ENCODE measurements around the gene ANKRD11. TPM values are rescaled to one million over a fixed set of nuclear protein-coding genes. Genes with fewer than 3 reads are reported as not detected.

Gene ANKRD11
- total and polyA plus RNA-seq, 7 donors: 30.6 to 161 (median 42.8) TPM

DNA sequence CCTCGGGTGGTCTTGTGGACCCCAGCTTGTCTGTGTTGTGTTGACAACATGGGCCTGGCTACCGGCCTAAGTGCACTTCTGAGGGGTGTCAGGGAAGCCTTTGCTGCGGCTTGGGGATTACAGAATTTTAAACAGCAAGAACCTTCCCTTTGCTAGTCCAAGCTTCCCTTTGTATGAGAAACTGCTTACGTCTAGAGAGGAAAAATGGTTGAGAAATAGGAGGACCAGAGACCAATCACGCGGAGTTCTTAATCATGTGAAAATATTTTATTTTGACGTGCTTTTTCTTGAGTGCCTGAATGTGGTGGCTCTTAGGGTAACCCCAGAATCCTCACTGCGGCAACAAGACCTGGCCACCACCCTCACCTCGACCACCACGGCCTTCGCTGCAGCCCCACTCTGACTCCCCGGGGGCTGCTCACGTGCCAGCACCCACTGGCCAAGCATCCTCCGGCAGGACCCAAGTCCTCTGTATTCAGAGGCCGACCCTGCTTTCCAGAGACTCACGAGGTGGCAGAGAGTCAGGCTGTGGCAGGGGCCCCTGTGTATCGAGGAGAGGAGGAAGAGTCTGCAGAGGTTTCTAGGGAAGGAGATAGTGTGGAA is 191.6 kb downstream of the ANKRD11 start:
- Histone ChIP-seq H3K9me3 (no peaks in the 10 kb centered on the region), H3K4me3 (no peak overlapping the region), H3K27ac (peak overlapping the region; percentile 82 to 92 (median 84)), H3K27me3 (no peaks in the 10 kb centered on the region), H3K36me3 (peaks cover 0 to 10% (median 0%) of the 10 kb centered on the region in 4 donors), H3K4me1 (peaks cover 0 to 60% (median 51%) of the 10 kb centered on the region in 4 donors)
- TF ChIP-seq EP300 (IDR thresholded peaks at IDR 0.05): no peak
- no peak for TF ChIP-seq CTCF (IDR thresholded peaks at IDR 0.05)
- DNase-seq: no peak
- intact Hi-C loops (cut with DNase I): no loop called here
- whole genome bisulfite sequencing, 2 donors: 90 to 91% methylated on average over 17 of the region's 17 CpGs

DNA sequence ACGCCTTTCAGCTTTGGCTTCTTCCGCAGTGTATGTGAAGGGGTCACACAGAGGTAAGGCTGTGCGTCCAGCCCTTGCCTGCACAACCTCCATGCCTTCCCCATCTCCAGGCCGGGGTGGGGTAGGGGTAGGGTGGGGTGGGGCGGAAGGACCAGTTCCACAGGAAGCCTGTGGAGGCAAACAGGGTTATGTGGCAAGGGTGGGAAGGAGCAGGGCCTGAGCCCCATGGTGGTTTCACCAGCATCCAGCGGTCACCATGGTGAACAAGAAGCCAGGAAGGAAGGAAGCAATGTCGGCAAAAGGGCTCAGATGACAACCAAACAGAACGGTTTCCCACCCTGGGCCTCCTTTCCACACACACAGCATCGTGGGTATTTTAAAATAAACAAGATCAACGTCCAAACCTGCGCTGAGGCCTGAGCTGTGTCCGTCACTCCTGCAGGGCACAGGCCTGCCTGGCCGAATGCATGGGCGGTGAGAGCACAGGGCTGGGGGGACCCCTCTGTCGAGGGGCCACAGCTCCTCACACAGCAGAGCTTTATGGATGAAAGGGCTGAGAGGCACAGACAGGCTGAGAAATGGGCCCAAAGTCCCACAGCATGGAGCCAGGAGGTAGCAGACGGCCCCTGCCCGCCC is 192.3 kb downstream of the ANKRD11 start:
- intact Hi-C loops (cut with DNase I): no loop called here
- Histone ChIP-seq H3K27ac (peak overlapping the region; percentile 82 to 92 (median 84)), H3K9me3 (no peaks in the 10 kb centered on the region), H3K4me3 (no peak overlapping the region), H3K4me1 (peaks cover 0 to 63% (median 54%) of the 10 kb centered on the region in 4 donors), H3K27me3 (no peaks in the 10 kb centered on the region), H3K36me3 (peaks cover 0 to 3% (median 0%) of the 10 kb centered on the region in 4 donors)
- DNase-seq: no peak
- WGBS, 2 donors: 74 to 83% methylated on average over 17 of the region's 17 CpGs
- TF ChIP-seq CTCF (IDR thresholded peaks at IDR 0.05) (no peak), EP300 (IDR thresholded peaks at IDR 0.05) (no peak), POLR2AphosphoS5 (IDR thresholded peaks at IDR 0.05) (no peak), POLR2A (IDR thresholded peaks at IDR 0.05) (no peak)

GRCh38 chr16:89297156-89297874 is 193.0 kb downstream of the ANKRD11 start:
- intact Hi-C loops (cut with DNase I): no loop called here
- no peak overlapping the region for H3K4me3 ChIP-seq
- no peaks in the 10 kb centered on the region for H3K36me3 ChIP-seq
- H3K4me1 ChIP-seq: peaks cover 0 to 61% (median 54%) of the 10 kb centered on the region in 4 donors
- TF ChIP-seq POLR2A (IDR thresholded peaks at IDR 0.05): no peak
- no peak for TF ChIP-seq POLR2AphosphoS5 (IDR thresholded peaks at IDR 0.05)
- no peak for TF ChIP-seq CTCF (IDR thresholded peaks at IDR 0.05)
- TF ChIP-seq EP300 (IDR thresholded peaks at IDR 0.05): peak in 1 of 4 donors; percentile 7
- peak overlapping the region; percentile 82 to 92 (median 84) for H3K27ac ChIP-seq
- H3K9me3 ChIP-seq: no peaks in the 10 kb centered on the region
- no peak for DNase-seq
- no peaks in the 10 kb centered on the region for H3K27me3 ChIP-seq
- 86 to 90% methylated on average over 27 of the region's 27 CpGs for WGBS, 2 donors

DNA sequence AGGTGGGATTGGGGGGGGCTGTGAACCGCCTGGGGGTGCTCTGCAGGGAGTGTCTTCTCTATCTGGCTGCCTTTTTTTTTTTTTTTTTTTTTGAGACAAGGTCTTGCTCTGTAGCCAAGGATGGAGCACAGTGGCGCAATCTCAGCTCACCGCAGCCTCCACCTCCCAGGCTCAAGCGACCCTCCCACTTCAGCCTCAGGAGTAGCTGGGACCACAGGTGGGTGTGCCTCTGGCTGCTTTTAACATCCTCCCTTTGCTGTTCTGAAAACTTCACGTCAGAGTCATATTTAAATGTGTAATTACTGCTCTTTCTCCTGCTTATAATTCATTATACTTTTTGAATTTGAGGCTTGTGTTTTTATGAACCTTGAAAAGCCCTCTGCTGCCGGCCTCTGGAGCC is 194.4 kb downstream of the ANKRD11 start:
- H3K4me1 ChIP-seq: peaks cover 0 to 47% (median 40%) of the 10 kb centered on the region in 4 donors
- H3K27ac ChIP-seq: no peak overlapping the region
- no peak for DNase-seq
- no peaks in the 10 kb centered on the region for H3K9me3 ChIP-seq
- intact Hi-C loops (cut with DNase I): no loop called here
- TF ChIP-seq POLR2A (IDR thresholded peaks at IDR 0.05): no peak
- no peak for TF ChIP-seq POLR2AphosphoS5 (IDR thresholded peaks at IDR 0.05)
- TF ChIP-seq EP300 (IDR thresholded peaks at IDR 0.05): no peak
- no peak for TF ChIP-seq CTCF (IDR thresholded peaks at IDR 0.05)
- WGBS, 2 donors: 80 to 89% methylated on average over 6 of the region's 6 CpGs
- H3K4me3 ChIP-seq: no peak overlapping the region
- H3K27me3 ChIP-seq: no peaks in the 10 kb centered on the region
- H3K36me3 ChIP-seq: peaks cover 0 to 4% (median under 1%) of the 10 kb centered on the region in 4 donors
